ENCODE results near the gene TTLL13. TPM values are rescaled to one million over a fixed set of nuclear protein-coding genes. Genes with fewer than 3 reads are reported as not detected.

The TTLL13 gene
- total and polyA plus RNA-seq, 2 donors (not counting 1 experiment from before 2014, with no cell fraction given): 0.33 to 0.42 TPM

- H3K79me2 ChIP-seq (ENCODE audit: control insufficient read depth, insufficient read depth, low read length): no peaks in the 10 kb centered on the region
- H3K9me3 ChIP-seq (ENCODE audit: control extremely low read depth in 1 of 3, control insufficient read depth in 2 of 3, insufficient read depth in 1 of 3, low read length in 2 of 3): no peaks in the 10 kb centered on the region
- peak; percentile 36 for ATAC-seq (ENCODE audit: low read depth)
- H3K27me3 ChIP-seq (replicated peaks in 1 of 4; ENCODE audit: control extremely low read depth in 1 of 4, control insufficient read depth in 3 of 4, insufficient read depth in 4 of 4, low read length in 3 of 4): no peaks in the 10 kb centered on the region
- DNase-seq: peak; percentile 73
- peaks cover 3 to 5% of the 10 kb centered on the region in 2 donors for H3K4me1 ChIP-seq (ENCODE audit: control insufficient read depth in 2 of 2, insufficient read depth in 2 of 2, low read length in 2 of 2)
- 73% methylated on average over 20 of the region's 21 CpGs for WGBS (ENCODE audit: insufficient coverage)
- intact Hi-C loops (cut with micrococcal nuclease): no loop called here
- no peaks in the 10 kb centered on the region for H3K9me3 Mint-ChIP-seq (ENCODE audit: insufficient read depth)
- H3K27ac ChIP-seq (ENCODE audit: low read length in 2 of 2): no peak overlapping the region
- H3K27ac Mint-ChIP-seq: no peak overlapping the region
- no peak overlapping the region for H3K4me3 ChIP-seq (ENCODE audit: control extremely low read depth in 1 of 5, extremely low read depth in 1 of 5, insufficient read depth in 1 of 5, low read depth in 2 of 5, low read length in 4 of 5)
- POLR2A ChIA-PET: interaction anchor here (0.6 kb wide), 1 partner anchor 145 kb away, joined by 9 read pairs; no protein-coding TSS in a partner anchor
- H2AFZ ChIP-seq (ENCODE audit: insufficient read depth, low read depth, low read length, poor library complexity, severe bottlenecking): peak overlapping the region; percentile 40
- H4K20me1 ChIP-seq (ENCODE audit: control insufficient read depth, insufficient read depth, low read length, poor library complexity, severe bottlenecking): no peaks in the 10 kb centered on the region
- H3K4me2 ChIP-seq (replicated peaks; ENCODE audit: low read depth, low read length, poor library complexity, severe bottlenecking): peak overlapping the region; percentile 35
- H3K36me3 ChIP-seq (replicated peaks in 1 of 2; ENCODE audit: control extremely low read depth in 1 of 2, control insufficient read depth in 1 of 2, extremely low read depth in 1 of 2, insufficient read depth in 2 of 2, low read length in 1 of 2): no peaks in the 10 kb centered on the region
- no peaks in the 10 kb centered on the region for H3K27me3 Mint-ChIP-seq
- H3K4me3 Mint-ChIP-seq: no peak overlapping the region
- peaks cover 5% of the 10 kb centered on the region for H3K4me1 Mint-ChIP-seq
- CTCF ChIA-PET: interaction anchor here (0.6 to 4.0 kb wide), 24 partner anchors 8 to 485 kb away, joined by 3 to 22 read pairs (median 4); no protein-coding TSS in a partner anchor
- peak; percentile 80 for TF ChIP-seq CTCF (IDR thresholded peaks at IDR 0.05)
- no peak for TF ChIP-seq EZH2 (IDR thresholded peaks at IDR 0.05; ENCODE audit: borderline replicate concordance, insufficient read depth, low read depth, low read length, poor library complexity, severe bottlenecking)
- no peak overlapping the region for H3K9ac ChIP-seq (ENCODE audit: low read length)
These were observed 51.8 kb downstream of the TTLL13 start for GRCh38 chr15:90300988-90301706.

- no peaks in the 10 kb centered on the region for H3K9me3 Mint-ChIP-seq (ENCODE audit: insufficient read depth)
- Histone ChIP-seq H4K20me1 (ENCODE audit: control insufficient read depth, insufficient read depth, low read length, poor library complexity, severe bottlenecking) (no peaks in the 10 kb centered on the region), H3K4me2 (replicated peaks; ENCODE audit: low read depth, low read length, poor library complexity, severe bottlenecking) (no peak overlapping the region), H2AFZ (ENCODE audit: insufficient read depth, low read depth, low read length, poor library complexity, severe bottlenecking) (no peak overlapping the region), H3K9ac (ENCODE audit: low read length) (no peak overlapping the region), H3K79me2 (ENCODE audit: control insufficient read depth, insufficient read depth, low read length) (no peaks in the 10 kb centered on the region), H3K9me3 (ENCODE audit: control extremely low read depth in 1 of 3, control insufficient read depth in 2 of 3, insufficient read depth in 1 of 3, low read length in 2 of 3) (no peaks in the 10 kb centered on the region), H3K27me3 (replicated peaks in 1 of 4; ENCODE audit: control extremely low read depth in 1 of 4, control insufficient read depth in 3 of 4, insufficient read depth in 4 of 4, low read length in 3 of 4) (no peaks in the 10 kb centered on the region), H3K4me1 (ENCODE audit: control insufficient read depth in 2 of 2, insufficient read depth in 2 of 2, low read length in 2 of 2) (peaks cover 9 to 12% of the 10 kb centered on the region in 2 donors), H3K4me3 (ENCODE audit: control extremely low read depth in 1 of 5, extremely low read depth in 1 of 5, insufficient read depth in 1 of 5, low read depth in 2 of 5, low read length in 4 of 5) (no peak overlapping the region), H3K27ac (ENCODE audit: low read length in 2 of 2) (no peak overlapping the region), H3K36me3 (replicated peaks in 1 of 2; ENCODE audit: control extremely low read depth in 1 of 2, control insufficient read depth in 1 of 2, extremely low read depth in 1 of 2, insufficient read depth in 2 of 2, low read length in 1 of 2) (no peaks in the 10 kb centered on the region)
- 89% methylated on average over 6 of the region's 8 CpGs for WGBS (ENCODE audit: insufficient coverage)
- H3K27ac Mint-ChIP-seq: no peak overlapping the region
- CTCF ChIA-PET: interaction anchor here (0.8 to 4.0 kb wide), 23 partner anchors 9 to 484 kb away, joined by 3 to 22 read pairs (median 5); no protein-coding TSS in a partner anchor
- ATAC-seq (ENCODE audit: low read depth) (no peak), DNase-seq (no peak)
- H3K4me1 Mint-ChIP-seq: peaks cover 11% of the 10 kb centered on the region
- H3K27me3 Mint-ChIP-seq: no peaks in the 10 kb centered on the region
- H3K4me3 Mint-ChIP-seq: no peak overlapping the region
- intact Hi-C loops (cut with micrococcal nuclease): no loop called here
- POLR2A ChIA-PET: interaction anchor here (0.6 kb wide), 1 partner anchor 145 kb away, joined by 9 read pairs; no protein-coding TSS in a partner anchor
- TF ChIP-seq CTCF (IDR thresholded peaks at IDR 0.05): no peak
- no peak for TF ChIP-seq EZH2 (IDR thresholded peaks at IDR 0.05; ENCODE audit: borderline replicate concordance, insufficient read depth, low read depth, low read length, poor library complexity, severe bottlenecking)
These were observed 52.4 kb downstream of the TTLL13 start for GRCh38 chr15:90301707-90302300.
